ENCODE data around the gene GPATCH4. TPM values are rescaled to one million over a fixed set of nuclear protein-coding genes. Genes with fewer than 3 reads are reported as not detected.

Gene GPATCH4
- total and polyA plus RNA-seq, 2 of the 4 experiments (the other 2 are of a cell fraction): 32.6 to 41.8 TPM

GRCh38 chr1:156600733-156601121, 552 bp downstream of the GPATCH4 start:
- H2AFZ ChIP-seq (replicated peaks; ENCODE audit: low read length, poor library complexity): peak overlapping the region; percentile 97
- DNase-seq: no peak
- ATAC-seq (ENCODE audit: low read depth): peak; percentile 13

More at GRCh38 chr1:156600733-156601121, 552 bp downstream of the GPATCH4 start:
- Histone ChIP-seq H3K9me1 (ENCODE audit: insufficient read depth, low read length) (peaks cover 14% of the 10 kb centered on the region), H4K20me1 (ENCODE audit: insufficient read depth, low read length) (no peaks in the 10 kb centered on the region), H2BK15ac (ENCODE audit: low read depth, low read length) (no peak overlapping the region), H2AK9ac (replicated peaks; ENCODE audit: low read depth, low read length, poor library complexity) (peak overlapping the region; percentile 59), H2BK5ac (ENCODE audit: low read depth, low read length, poor library complexity, severe bottlenecking) (peak overlapping the region; percentile 18), H3K4me3 (ENCODE audit: insufficient read depth, low read depth, low read length) (peak overlapping the region; percentile 78), H3K79me1 (ENCODE audit: low read depth in 1 of 2, low read length in 2 of 2) (peaks cover 16 to 57% of the 10 kb centered on the region in 2 experiments; a peak in 3 of 4 replicates), H4K8ac (ENCODE audit: low read depth in 2 of 2, low read length in 2 of 2) (peak overlapping the region; percentile 78 to 83), H4K5ac (ENCODE audit: low read depth, low read length) (peak overlapping the region; percentile 9; the same call in 1 of the 2 replicates), H2BK120ac (ENCODE audit: low read depth, low read length) (peak overlapping the region; percentile 41; the same call in 1 of the 2 replicates), H3K4me2 (ENCODE audit: low read depth, low read length) (peak overlapping the region; percentile 86), H4K91ac (ENCODE audit: insufficient read depth, low read depth, low read length) (peak overlapping the region; percentile 48; the same call in 1 of the 2 replicates), H3K36me3 (ENCODE audit: control insufficient read depth, insufficient read depth, low read length) (peaks cover 21% of the 10 kb centered on the region), H3K27ac (ENCODE audit: insufficient read depth, low read length) (peak overlapping the region; percentile 54), H3K27me3 (ENCODE audit: control insufficient read depth, insufficient read depth, low read length) (no peaks in the 10 kb centered on the region), H3K56ac (ENCODE audit: extremely low read depth, insufficient read depth, low read length) (peak overlapping the region; percentile 49; the same call in 1 of the 2 replicates), H3K18ac (ENCODE audit: low read depth, low read length) (no peak overlapping the region), H3K9me3 (ENCODE audit: control insufficient read depth, insufficient read depth, low read length) (no peaks in the 10 kb centered on the region), H3K14ac (replicated peaks; ENCODE audit: low read depth, low read length) (peak overlapping the region; percentile 78), H3K4ac (ENCODE audit: low read depth, low read length) (peak overlapping the region; percentile 82), H3K9ac (ENCODE audit: low read depth, low read length) (peak overlapping the region; percentile 66), H2BK20ac (ENCODE audit: low read depth, low read length) (no peak overlapping the region), H2AK5ac (ENCODE audit: low read depth, low read length) (peak overlapping the region; percentile 41; the same call in 1 of the 2 replicates), H3K23ac (ENCODE audit: low read depth, low read length) (peak overlapping the region; percentile 73; the same call in 1 of the 2 replicates), H3K4me1 (ENCODE audit: control insufficient read depth, insufficient read depth, low read length) (0 out of 2 replicates have a peak, but pooled peaks cover 4% of the 10 kb centered on the region)
- intact Hi-C loops (cut with micrococcal nuclease): loop anchor here (2.0 kb wide), 1 partner anchor 144 kb away; no protein-coding TSS in a partner anchor
- no TSS peak for BruUV-seq (replicated peaks)
- dilution Hi-C loops (cut with HindIII; ENCODE audit: low sequenced_read_pairs, unreplicated experiment): no loop called here
- TF ChIP-seq CEBPB (IDR thresholded peaks at IDR 0.05; ENCODE audit: low read depth, low read length): no peak
- TF ChIP-seq POLR2A (IDR thresholded peaks at IDR 0.05; ENCODE audit: low read depth, low read length): no peak
- TF ChIP-seq, protein P1, sequence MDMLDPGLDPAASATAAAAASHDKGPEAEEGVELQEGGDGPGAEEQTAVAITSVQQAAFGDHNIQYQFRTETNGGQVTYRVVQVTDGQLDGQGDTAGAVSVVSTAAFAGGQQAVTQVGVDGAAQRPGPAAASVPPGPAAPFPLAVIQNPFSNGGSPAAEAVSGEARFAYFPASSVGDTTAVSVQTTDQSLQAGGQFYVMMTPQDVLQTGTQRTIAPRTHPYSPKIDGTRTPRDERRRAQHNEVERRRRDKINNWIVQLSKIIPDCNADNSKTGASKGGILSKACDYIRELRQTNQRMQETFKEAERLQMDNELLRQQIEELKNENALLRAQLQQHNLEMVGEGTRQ (IDR thresholded peaks at IDR 0.05; ENCODE audit: low read depth, low read length): no peak
- TF ChIP-seq MAFK (IDR thresholded peaks at IDR 0.05; ENCODE audit: low read depth, low read length): no peak
- no peak for TF ChIP-seq NFE2L2 (IDR thresholded peaks at IDR 0.05; ENCODE audit: low read depth, low read length)
- TF ChIP-seq, protein P2, sequence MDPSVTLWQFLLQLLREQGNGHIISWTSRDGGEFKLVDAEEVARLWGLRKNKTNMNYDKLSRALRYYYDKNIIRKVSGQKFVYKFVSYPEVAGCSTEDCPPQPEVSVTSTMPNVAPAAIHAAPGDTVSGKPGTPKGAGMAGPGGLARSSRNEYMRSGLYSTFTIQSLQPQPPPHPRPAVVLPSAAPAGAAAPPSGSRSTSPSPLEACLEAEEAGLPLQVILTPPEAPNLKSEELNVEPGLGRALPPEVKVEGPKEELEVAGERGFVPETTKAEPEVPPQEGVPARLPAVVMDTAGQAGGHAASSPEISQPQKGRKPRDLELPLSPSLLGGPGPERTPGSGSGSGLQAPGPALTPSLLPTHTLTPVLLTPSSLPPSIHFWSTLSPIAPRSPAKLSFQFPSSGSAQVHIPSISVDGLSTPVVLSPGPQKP (IDR thresholded peaks at IDR 0.05; ENCODE audit: borderline replicate concordance, low read depth, low read length): no peak
- TF ChIP-seq BHLHE40 (IDR thresholded peaks at IDR 0.05; ENCODE audit: low read depth, low read length): no peak
- TF ChIP-seq MXI1 (IDR thresholded peaks at IDR 0.05; ENCODE audit: borderline replicate concordance, low read depth, low read length): no peak
- no peak for TF ChIP-seq MAZ (IDR thresholded peaks at IDR 0.05; ENCODE audit: borderline replicate concordance, low read depth, low read length)
- WGBS, 2 experiments (ENCODE audit: extremely low coverage in 2 of 2, insufficient read length in 1 of 2): no CpG with 5 or more reads among the region's 13 CpGs
- POLR2A ChIA-PET (ENCODE audit: unreplicated experiment): no interaction called here
- CTCF ChIA-PET: no interaction called here
- in situ Hi-C loops (cut with MboI; ENCODE audit: low sequenced_read_pairs): no loop called here

Data from IMR-90 (cell line).